DND-41 (cell line): Measurements from ENCODE around the gene TSPO.
"Not testable (repeated sequence)": the region's sequence is repeated elsewhere in the genome, so short reads cannot be mapped to it uniquely, and the experiment has no call there.

Source experiments
- CTCF ChIP-seq: IDR thresholded peaks from 2 replicates; pipeline ENCODE4 v1.5.1; 2012; ENCODE audit warnings: borderline replicate concordance, low read length, moderate library complexity, mild to moderate bottlenecking; ENCODE audit not compliant: poor library complexity, severe bottlenecking; ENCODE audit errors: extremely low read depth
- EZH2 ChIP-seq: IDR thresholded peaks from 3 replicates; pipeline ENCODE4 v1.6.1; 2012; ENCODE audit warnings: borderline replicate concordance, low read depth, mild to moderate bottlenecking, moderate library complexity, low read length, inconsistent platforms; ENCODE audit not compliant: severe bottlenecking

- not testable (repeated sequence) for TF ChIP-seq CTCF, EZH2
These were observed 6.0 kb upstream of the TSPO start for GRCh38 chr22:43145371-43145770.
